GM12878 (cell line): ENCODE data around the gene NUP62. TPM values are rescaled to one million over a fixed set of nuclear protein-coding genes. Genes with fewer than 3 reads are reported as not detected.
A peak's percentile ranks its signal among the peaks of the same experiment; 100 is the strongest.

Experiments used
- BCL11A ChIP-seq: IDR thresholded peaks from 2 replicates; pipeline ENCODE4 v1.6.1; 2011; ENCODE audit warnings: low read depth, low read length
- CBFB ChIP-seq: IDR thresholded peaks from 2 replicates; pipeline ENCODE4 v1.6.1; 2016; ENCODE audit warnings: antibody characterized with exemption, low read depth
- CBX5 ChIP-seq: sonication (generic); IDR thresholded peaks from 2 replicates; pipeline ENCODE4 v1.6.1; 2016; ENCODE audit warnings: low read depth, moderate library complexity, mild to moderate bottlenecking, inconsistent platforms
- CTCF ChIP-seq, 3 experiments: IDR thresholded peaks in 2 of 3; conservative IDR thresholded peaks in 1 of 3; 2 replicates each; pipeline ENCODE4 v1.5.1; 2011; ENCODE audit warnings: low read depth in 3 of 3, low read length in 3 of 3, mild to moderate bottlenecking in 3 of 3, control low read depth in 2 of 3, moderate library complexity in 2 of 3, inconsistent platforms in 1 of 3, mixed read lengths in 1 of 3; ENCODE audit not compliant: control insufficient read depth in 2 of 3, insufficient read depth in 1 of 3; ENCODE audit errors: extremely low read depth in 1 of 3
- CUX1 ChIP-seq: IDR thresholded peaks from 2 replicates; pipeline ENCODE4 v1.6.1; 2012; ENCODE audit warnings: improper control_type of control experiment, low read depth, low read length; ENCODE audit not compliant: insufficient replicate concordance
- DPF2 ChIP-seq: fragments of 450-650 bp; IDR thresholded peaks from 2 replicates; pipeline ENCODE4 v1.6.1; 2017; ENCODE audit warnings: mild to moderate bottlenecking
- ETV6 ChIP-seq, 2 experiments: fragments of 450-650 bp in 1 of 2; IDR thresholded peaks in 1 of 2; conservative IDR thresholded peaks in 1 of 2; 2 replicates each; pipeline ENCODE4 v1.6.1; 2014; ENCODE audit warnings: antibody characterized with exemption in 1 of 2, borderline replicate concordance in 1 of 2, low read depth in 1 of 2, mild to moderate bottlenecking in 1 of 2, moderate library complexity in 1 of 2
- GATAD2B ChIP-seq: fragments of 450-650 bp; conservative IDR thresholded peaks from 2 replicates; pipeline ENCODE4 v1.6.1; 2017; ENCODE audit warnings: low read depth, mild to moderate bottlenecking, moderate library complexity
- KAT2A ChIP-seq: conservative IDR thresholded peaks from 2 replicates; pipeline ENCODE4 v1.6.1; 2011; ENCODE audit warnings: low read depth, low read length; ENCODE audit not compliant: control insufficient read depth
- MEF2B ChIP-seq: fragments of 450-650 bp; IDR thresholded peaks from 2 replicates; pipeline ENCODE4 v1.6.1; 2018; ENCODE audit warnings: mild to moderate bottlenecking, moderate library complexity; ENCODE audit not compliant: partially characterized antibody, poor library complexity, severe bottlenecking
- MTA2 ChIP-seq: fragments of 450-650 bp; IDR thresholded peaks from 2 replicates; pipeline ENCODE4 v1.6.1; 2016; ENCODE audit warnings: low read depth, mild to moderate bottlenecking, moderate library complexity
- MYC ChIP-seq: IDR thresholded peaks from 2 replicates; pipeline ENCODE4 v1.6.1; 2011; ENCODE audit warnings: mild to moderate bottlenecking, low read length, moderate library complexity, inconsistent platforms; ENCODE audit not compliant: insufficient read depth, insufficient replicate concordance, insufficient read length, severe bottlenecking
- NKRF ChIP-seq: fragments of 450-650 bp; conservative IDR thresholded peaks from 2 replicates; pipeline ENCODE4 v1.6.1; 2017; ENCODE audit warnings: mild to moderate bottlenecking, moderate library complexity
- PBX3 ChIP-seq: IDR thresholded peaks from 2 replicates; pipeline ENCODE4 v1.6.1; 2011; ENCODE audit warnings: mild to moderate bottlenecking, low read depth, low read length, moderate library complexity; ENCODE audit not compliant: insufficient replicate concordance
- RUNX3 ChIP-seq: IDR thresholded peaks from 2 replicates; pipeline ENCODE4 v1.6.1; 2012; ENCODE audit warnings: low read length, inconsistent platforms
- SP1 ChIP-seq: IDR thresholded peaks from one replicate; pipeline ENCODE4 v1.6.1; 2011; ENCODE audit warnings: low read depth, low read length
- SREBF2 ChIP-seq: IDR thresholded peaks from 2 replicates; pipeline ENCODE4 v1.6.1; 2012; ENCODE audit warnings: mild to moderate bottlenecking, low read length
- STAT3 ChIP-seq: IDR thresholded peaks from 2 replicates; pipeline ENCODE4 v1.6.1; 2011; ENCODE audit warnings: low read depth, low read length, improper control_type of control experiment
- TARDBP ChIP-seq: IDR thresholded peaks from 2 replicates; pipeline ENCODE4 v1.6.1; 2016; ENCODE audit warnings: borderline replicate concordance
- ZZZ3 ChIP-seq: IDR thresholded peaks from 2 replicates; pipeline ENCODE4 v1.6.1; 2011; ENCODE audit warnings: low read depth; ENCODE audit not compliant: control insufficient read depth, insufficient read length
- polyA plus RNA-seq, 11 experiments: library from polyadenylated mRNA; depleted of rRNA in 4 of 11; unstranded in 6 of 11; stranded (reverse) in 5 of 11; fragments of >200 nt; fragmentation: Nextera tagmentation in 4 of 11; fragmentation: Illumina TruSeq in 1 of 11; extraction: Ambion mirVana in 4 of 11; extraction: Trizol in 1 of 11; gene quantifications; 1 replicate in 1 of 11; 2 replicates in 10 of 11; pipeline versions ENCODE4 v1.2.1 to v1.2.3, GENCODE V29; 2011 to 2016; ENCODE audit warnings: inconsistent platforms in 2 of 11, missing spikeins in 2 of 11, low read depth in 1 of 11
- total RNA-seq, 4 experiments: library from RNA; depleted of rRNA in 3 of 4; stranded (reverse); fragments of >200 nt in 3 of 4; fragmentation: Illumina TruSeq in 1 of 4; extraction: Trizol in 1 of 4; gene quantifications; 2 replicates each; pipeline versions ENCODE4 v1.2.1 to v1.2.3, GENCODE V29; 2013 to 2021

The NUP62 gene
- total and polyA plus RNA-seq, 10 of the 15 experiments (the other 5 are each of a cell fraction or from before 2014, with no cell fraction given), result 19.5 to 110 (median 66.9) TPM

- TF ChIP-seq SREBF2 (no peak), CTCF (IDR thresholded peaks at IDR 0.05 in 2 of 3, conservative IDR thresholded peaks at IDR 0.05 in 1 of 3; ENCODE audit: control insufficient read depth in 2 of 3, extremely low read depth in 1 of 3, insufficient read depth in 1 of 3, low read depth in 3 of 3, low read length in 3 of 3) (no peak), GATAD2B (peak; percentile 62), ETV6 (conservative IDR thresholded peaks at IDR 0.05 in 1 of 2, IDR thresholded peaks at IDR 0.05 in 1 of 2; ENCODE audit: borderline replicate concordance in 1 of 2, low read depth in 1 of 2) (peak in 1 of 2 experiments; percentile 21; a peak in 1 of 4 replicates), CUX1 (no peak), MEF2B (peak; percentile 22), RUNX3 (peak; percentile 7; the same call in 1 of the 2 replicates), TARDBP (0 out of 2 replicates have a peak, but pooled peaks have one; percentile 52), KAT2A (no peak), DPF2 (peak; percentile 46; the same call in 1 of the 2 replicates), CBX5 (no peak), STAT3 (no peak), ZZZ3 (no peak), NKRF (peak; percentile 39; the same call in 1 of the 2 replicates), MYC (no peak), CBFB (peak; percentile 92), PBX3 (peak; percentile 72), MTA2 (no peak), BCL11A (no peak), SP1 (peak; percentile 69)
Measured at GRCh38 chr19:49929121-49929610, at the start of gene NUP62, which contains the start of gene ATF5 (continued).
